22Rv1 (cell line): ENCODE results near the gene NEU2.

ENCODE experiments used
- ZFX ChIP-seq: fragments of 450-650 bp; IDR thresholded peaks from 2 replicates; pipeline ENCODE4 v1.6.1; 2017; ENCODE audit warnings: antibody characterized with exemption, borderline replicate concordance
- TF ChIP-seq, protein P1 (sequence below): fragments of 450-650 bp; IDR thresholded peaks from 2 replicates; pipeline ENCODE4 v1.5.1; 2017; ENCODE audit warnings: mild to moderate bottlenecking

DNA sequence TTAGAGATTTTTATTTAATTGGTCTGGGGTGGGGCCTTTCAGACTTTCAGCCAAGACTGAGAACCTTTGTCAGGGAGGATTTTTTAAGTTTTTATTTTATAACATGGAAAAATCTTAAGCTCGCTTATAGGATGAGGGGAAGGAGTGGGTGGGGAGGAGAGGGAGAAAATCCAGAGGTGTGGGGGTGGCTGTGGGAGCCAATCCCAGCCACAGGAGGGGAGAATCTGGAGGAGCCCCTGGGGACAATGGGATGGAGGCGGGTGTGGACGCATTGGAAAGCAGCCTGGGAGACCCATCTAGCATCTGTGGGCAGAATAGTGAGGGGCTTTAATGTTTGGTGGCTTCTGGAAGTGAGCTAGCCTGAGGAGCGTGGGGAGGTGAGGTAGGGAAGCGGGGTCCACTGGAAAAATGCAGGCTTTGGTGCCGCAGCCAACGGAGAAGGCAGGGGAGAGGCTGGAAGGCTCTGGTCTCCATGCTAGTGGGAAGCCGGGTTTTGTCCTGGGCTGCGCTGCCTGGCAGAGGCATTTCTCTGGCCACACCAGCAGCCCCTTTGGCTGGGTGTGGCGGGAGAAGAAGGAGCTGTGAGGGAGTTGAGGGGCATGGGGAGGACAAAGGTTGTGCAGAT, 16.2 kb downstream of the NEU2 start:
- TF ChIP-seq, protein P1, sequence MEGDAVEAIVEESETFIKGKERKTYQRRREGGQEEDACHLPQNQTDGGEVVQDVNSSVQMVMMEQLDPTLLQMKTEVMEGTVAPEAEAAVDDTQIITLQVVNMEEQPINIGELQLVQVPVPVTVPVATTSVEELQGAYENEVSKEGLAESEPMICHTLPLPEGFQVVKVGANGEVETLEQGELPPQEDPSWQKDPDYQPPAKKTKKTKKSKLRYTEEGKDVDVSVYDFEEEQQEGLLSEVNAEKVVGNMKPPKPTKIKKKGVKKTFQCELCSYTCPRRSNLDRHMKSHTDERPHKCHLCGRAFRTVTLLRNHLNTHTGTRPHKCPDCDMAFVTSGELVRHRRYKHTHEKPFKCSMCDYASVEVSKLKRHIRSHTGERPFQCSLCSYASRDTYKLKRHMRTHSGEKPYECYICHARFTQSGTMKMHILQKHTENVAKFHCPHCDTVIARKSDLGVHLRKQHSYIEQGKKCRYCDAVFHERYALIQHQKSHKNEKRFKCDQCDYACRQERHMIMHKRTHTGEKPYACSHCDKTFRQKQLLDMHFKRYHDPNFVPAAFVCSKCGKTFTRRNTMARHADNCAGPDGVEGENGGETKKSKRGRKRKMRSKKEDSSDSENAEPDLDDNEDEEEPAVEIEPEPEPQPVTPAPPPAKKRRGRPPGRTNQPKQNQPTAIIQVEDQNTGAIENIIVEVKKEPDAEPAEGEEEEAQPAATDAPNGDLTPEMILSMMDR: no peak
- TF ChIP-seq ZFX: no peak
